Spleen (tissue), 11 donors: ENCODE measurements around the gene MTFR1L. TPM values are rescaled to one million over a fixed set of nuclear protein-coding genes. Genes with fewer than 3 reads are reported as not detected.

ENCODE experiments used
- DNase-seq: peaks from one replicate; pipeline ENCODE4 v3.0.0-alpha.2; 2020
- H3K27ac ChIP-seq, 8 donors: fragments of 200-600 bp; sonication (generic) in 7 of 8; 1 replicate in 4 of 8; 2 replicates in 4 of 8; pipeline versions ENCODE4 v1.5.0 to v1.8.0; 2016 to 2021; ENCODE audit warnings: inconsistent platforms in 4 of 8, mild to moderate bottlenecking in 4 of 8, moderate library complexity in 1 of 8
- H3K27me3 ChIP-seq, 7 donors: fragments of 200-600 bp; sonication (generic) in 6 of 7; replicated peaks in 1 of 7; 1 replicate in 4 of 7; 2 replicates in 3 of 7; pipeline versions ENCODE4 v1.5.0 to v1.8.0; 2016 to 2021; ENCODE audit warnings: inconsistent platforms in 3 of 7, mild to moderate bottlenecking in 1 of 7
- H3K36me3 ChIP-seq, 6 donors: fragments of 200-600 bp; sonication (generic) in 5 of 6; 1 replicate in 4 of 6; 2 replicates in 2 of 6; pipeline versions ENCODE4 v1.5.0 to v1.8.0; 2016 to 2021; ENCODE audit warnings: inconsistent platforms in 2 of 6
- H3K4me1 ChIP-seq, 6 donors: fragments of 200-600 bp; sonication (generic) in 5 of 6; 1 replicate in 3 of 6; 2 replicates in 3 of 6; pipeline versions ENCODE4 v1.5.0 to v1.8.0; 2016 to 2021; ENCODE audit warnings: inconsistent platforms in 3 of 6
- H3K4me3 ChIP-seq, 8 donors: fragments of 200-600 bp; sonication (generic) in 7 of 8; 1 replicate in 4 of 8; 2 replicates in 4 of 8; pipeline versions ENCODE4 v1.5.0 to v1.8.0; 2016 to 2021; ENCODE audit warnings: inconsistent platforms in 4 of 8, mild to moderate bottlenecking in 4 of 8, moderate library complexity in 2 of 8
- H3K9me3 ChIP-seq, 8 donors: fragments of 200-600 bp; sonication (generic) in 7 of 8; 1 replicate in 4 of 8; 2 replicates in 4 of 8; pipeline versions ENCODE4 v1.5.0 to v1.8.0; 2016 to 2021; ENCODE audit warnings: inconsistent platforms in 4 of 8
- POLR2A ChIP-seq, 3 donors: fragments of 450-650 bp; IDR thresholded peaks; one replicate each; pipeline ENCODE4 v1.5.1; 2017; ENCODE audit warnings: antibody characterized with exemption in 3 of 3, mild to moderate bottlenecking in 1 of 3
- POLR2AphosphoS5 ChIP-seq, 3 donors: sonication (generic); formaldehyde crosslinking; IDR thresholded peaks; one replicate each; pipeline ENCODE4 v1.5.1; 2017; ENCODE audit warnings: antibody characterized with exemption in 3 of 3
- WGBS, 5 donors: extraction: QIAGEN DNeasy Blood & Tissue Kit in 3 of 5; methylation state at CpG; one replicate each; pipeline versions ENCODE4 v1.1.5 to v1.1.7; 2013 to 2018; 5-methylcytosine and 5-hydroxymethylcytosine counted together
- intact Hi-C: fragments of 100-400 bp; cut with DNase I; formaldehyde crosslinking; loops from one replicate; pipeline ENCODE4 v1.15.0; 2023; ENCODE audit warnings: low total_unique reads
- polyA plus RNA-seq, 3 donors: library from polyadenylated mRNA; stranded (reverse); fragments of 200-250 nt; gene quantifications; one replicate each; pipeline ENCODE4 v1.2.1, GENCODE V29; 2013
- total RNA-seq, 7 donors: library from RNA; depleted of rRNA in 3 of 7; stranded (reverse); fragments of >200 nt in 3 of 7; fragmentation: NEBNext Ultra II Directional in 4 of 7; extraction: Animal tissue kit (Norgen Biotek cat#: 25700) in 4 of 7; gene quantifications; one replicate each; pipeline versions ENCODE4 v1.1.0 to v1.2.1, GENCODE V29; 2016 to 2021
- TF ChIP-seq, protein P1 (sequence below), 11 experiments: fragments of 200-600 bp in 7 of 11; fragments of 450-650 bp in 4 of 11; sonication (generic) in 4 of 11; IDR thresholded peaks in 8 of 11; conservative IDR thresholded peaks in 3 of 11; 1 replicate in 7 of 11; 2 replicates in 4 of 11; pipeline versions ENCODE4 v1.4.0 to v1.8.0; 2016 to 2021; ENCODE audit warnings: antibody characterized with exemption in 11 of 11, inconsistent platforms in 4 of 11, mild to moderate bottlenecking in 1 of 11
- donor health status: healthy with polysubstance abuse.
- donor health status: DM: no; HTN: no; CAD: no; lungs with moderate emphysema.
- donor health status: DM: no; HTN: no; CAD: no.
- donor health status: Bipolar disorder and iron deficiency.
- donor health status: healthy.
- donor health status: DM: no; HTN: no; CAD: no.
- donor health status: DM: yes; HTN: yes; CAD: no.

MTFR1L gene
- total and polyA plus RNA-seq, 10 donors: 32.1 to 74.7 (median 50.3) TPM

DNA sequence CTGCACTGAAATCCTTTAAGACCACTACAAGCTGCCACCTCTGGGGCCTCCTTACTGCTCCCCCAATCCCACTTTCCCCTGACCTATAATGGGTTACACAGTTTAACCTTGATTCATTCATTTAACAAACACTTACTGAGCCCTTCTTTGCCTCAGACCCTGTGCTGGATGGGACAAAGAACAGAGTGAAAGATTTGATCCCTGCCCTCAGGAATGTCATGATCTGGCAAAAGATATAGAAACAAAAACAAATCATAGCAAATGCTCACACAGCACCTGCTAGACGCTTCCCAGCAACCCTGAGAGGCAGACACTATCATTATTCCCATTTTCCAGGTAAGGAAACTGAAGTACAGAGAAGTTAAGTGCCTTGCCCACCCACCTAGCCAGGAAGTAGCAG lies 46.5 kb downstream of the MTFR1L start:
- WGBS, 5 donors: 76 to 90% (median 84%) methylated on average over 1 of the region's 1 CpG
- intact Hi-C loops: no loop called here
- no peak for DNase-seq
- H3K4me3 ChIP-seq: no peak overlapping the region
- H3K4me1 ChIP-seq: peaks cover 5 to 36% (median 23%) of the 10 kb centered on the region in 6 donors
- H3K36me3 ChIP-seq: peaks cover 0 to 62% (median 10%) of the 10 kb centered on the region in 6 donors
- TF ChIP-seq POLR2A (IDR thresholded peaks at IDR 0.05) (no peak), POLR2AphosphoS5 (IDR thresholded peaks at IDR 0.05) (no peak)
- TF ChIP-seq, protein P1, sequence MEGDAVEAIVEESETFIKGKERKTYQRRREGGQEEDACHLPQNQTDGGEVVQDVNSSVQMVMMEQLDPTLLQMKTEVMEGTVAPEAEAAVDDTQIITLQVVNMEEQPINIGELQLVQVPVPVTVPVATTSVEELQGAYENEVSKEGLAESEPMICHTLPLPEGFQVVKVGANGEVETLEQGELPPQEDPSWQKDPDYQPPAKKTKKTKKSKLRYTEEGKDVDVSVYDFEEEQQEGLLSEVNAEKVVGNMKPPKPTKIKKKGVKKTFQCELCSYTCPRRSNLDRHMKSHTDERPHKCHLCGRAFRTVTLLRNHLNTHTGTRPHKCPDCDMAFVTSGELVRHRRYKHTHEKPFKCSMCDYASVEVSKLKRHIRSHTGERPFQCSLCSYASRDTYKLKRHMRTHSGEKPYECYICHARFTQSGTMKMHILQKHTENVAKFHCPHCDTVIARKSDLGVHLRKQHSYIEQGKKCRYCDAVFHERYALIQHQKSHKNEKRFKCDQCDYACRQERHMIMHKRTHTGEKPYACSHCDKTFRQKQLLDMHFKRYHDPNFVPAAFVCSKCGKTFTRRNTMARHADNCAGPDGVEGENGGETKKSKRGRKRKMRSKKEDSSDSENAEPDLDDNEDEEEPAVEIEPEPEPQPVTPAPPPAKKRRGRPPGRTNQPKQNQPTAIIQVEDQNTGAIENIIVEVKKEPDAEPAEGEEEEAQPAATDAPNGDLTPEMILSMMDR (IDR thresholded peaks at IDR 0.05 in 8 of 11, conservative IDR thresholded peaks at IDR 0.05 in 3 of 11): no peak
- no peaks in the 10 kb centered on the region for H3K27me3 ChIP-seq
- H3K9me3 ChIP-seq: no peaks in the 10 kb centered on the region
- no peak overlapping the region for H3K27ac ChIP-seq

DNA sequence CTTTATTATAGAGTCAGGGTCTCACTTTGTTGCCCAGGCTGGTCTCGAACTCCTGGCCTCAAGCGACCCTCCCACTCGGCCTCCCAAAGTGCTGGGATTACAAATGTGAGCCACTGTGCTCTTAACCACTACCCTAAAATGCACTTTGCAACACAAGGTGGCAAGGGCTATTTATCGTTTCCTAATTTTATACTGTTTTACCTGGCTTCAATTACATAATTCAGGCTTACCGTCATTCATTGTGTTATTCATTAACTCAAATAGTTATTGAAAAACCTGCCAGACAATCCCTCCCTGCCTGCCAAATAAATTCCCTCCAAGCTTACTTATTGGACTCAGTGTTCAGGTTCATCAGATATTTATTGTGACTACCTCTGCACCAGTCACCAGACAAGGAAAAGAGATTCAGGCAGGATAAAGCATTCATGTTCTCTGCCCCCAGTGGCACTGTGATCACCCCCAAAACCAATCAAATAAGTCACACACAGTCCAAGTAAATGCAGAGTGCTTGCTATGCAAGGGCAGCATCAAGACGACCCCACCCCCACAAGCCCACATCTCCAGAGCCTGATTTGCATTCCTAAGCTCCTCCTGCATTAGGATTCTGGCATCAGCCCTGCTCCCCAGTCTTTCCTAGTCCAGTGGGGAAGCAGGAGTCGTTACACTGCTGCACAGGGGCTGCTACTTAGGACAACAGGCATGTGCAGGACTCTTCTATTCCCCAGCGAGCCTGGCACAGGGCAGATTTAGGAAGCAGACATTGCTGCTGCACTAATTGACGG lies 47.6 kb downstream of the MTFR1L start:
- no peak for TF ChIP-seq POLR2A (IDR thresholded peaks at IDR 0.05)
- no peak for TF ChIP-seq POLR2AphosphoS5 (IDR thresholded peaks at IDR 0.05)
- TF ChIP-seq, protein P1 (IDR thresholded peaks at IDR 0.05 in 8 of 11, conservative IDR thresholded peaks at IDR 0.05 in 3 of 11): no peak
- intact Hi-C loops: no loop called here
- WGBS, 5 donors: 79 to 90% (median 82%) methylated on average over 9 of the region's 9 CpGs
- H3K4me1 ChIP-seq: peaks cover 16 to 36% (median 28%) of the 10 kb centered on the region in 6 donors
- H3K4me3 ChIP-seq: no peak overlapping the region
- H3K9me3 ChIP-seq: no peaks in the 10 kb centered on the region
- H3K36me3 ChIP-seq: peaks cover 0 to 59% (median 10%) of the 10 kb centered on the region in 6 donors
- no peaks in the 10 kb centered on the region for H3K27me3 ChIP-seq
- DNase-seq: no peak
- H3K27ac ChIP-seq: no peak overlapping the region

DNA sequence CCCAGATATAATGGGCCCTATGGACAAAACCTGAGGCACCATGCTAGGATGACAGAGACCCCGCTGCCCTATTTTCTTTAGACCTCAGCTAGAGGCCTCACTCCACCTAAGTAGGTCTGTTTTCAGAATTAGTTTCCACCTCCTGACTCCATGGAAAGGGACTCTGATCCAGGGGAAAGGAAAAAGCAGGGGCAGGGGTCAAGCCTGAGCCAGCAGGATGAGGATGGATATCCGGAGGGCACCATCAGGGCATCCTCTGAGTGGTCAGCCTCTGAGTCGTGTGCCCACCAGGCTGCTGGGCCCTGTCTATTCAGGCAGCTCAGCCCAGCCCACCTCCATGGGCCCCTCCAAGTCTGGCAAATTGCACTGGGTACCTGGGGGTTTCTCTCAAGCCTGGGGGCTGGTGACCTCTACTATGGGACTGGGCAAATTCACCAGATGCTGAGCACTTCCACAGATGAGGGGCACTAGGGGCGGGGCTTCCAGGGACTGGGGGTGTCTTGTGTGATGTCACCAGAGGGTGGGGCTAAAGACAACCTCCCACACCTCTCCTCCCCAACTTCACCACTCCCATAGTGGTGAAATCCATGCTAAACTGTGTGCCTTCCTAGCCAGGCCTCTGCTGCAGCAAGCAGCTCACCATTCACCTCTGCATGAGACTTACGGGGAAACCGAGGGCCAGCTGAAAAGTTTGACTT lies 50.3 kb downstream of the MTFR1L start:
- H3K27me3 ChIP-seq: no peaks in the 10 kb centered on the region
- H3K9me3 ChIP-seq: no peaks in the 10 kb centered on the region
- intact Hi-C loops: loop anchor here (10.0 kb wide), 1 partner anchor 45 kb away; no protein-coding TSS in a partner anchor
- H3K4me3 ChIP-seq: no peak overlapping the region
- peak in 1 of 3 donors; percentile 39 for TF ChIP-seq POLR2AphosphoS5 (IDR thresholded peaks at IDR 0.05)
- TF ChIP-seq POLR2A (IDR thresholded peaks at IDR 0.05): no peak
- TF ChIP-seq, protein P1 (IDR thresholded peaks at IDR 0.05 in 8 of 11, conservative IDR thresholded peaks at IDR 0.05 in 3 of 11): no peak
- peaks cover 32 to 62% (median 54%) of the 10 kb centered on the region in 6 donors for H3K4me1 ChIP-seq
- WGBS, 5 donors: 69 to 85% (median 75%) methylated on average over 5 to 6 of the region's 6 CpGs
- H3K36me3 ChIP-seq: peaks cover 0 to 34% (median 0%) of the 10 kb centered on the region in 6 donors
- peak; percentile 49 for DNase-seq
- H3K27ac ChIP-seq: peak overlapping the region in 2 of 8 donors; percentile 4 to 87

DNA sequence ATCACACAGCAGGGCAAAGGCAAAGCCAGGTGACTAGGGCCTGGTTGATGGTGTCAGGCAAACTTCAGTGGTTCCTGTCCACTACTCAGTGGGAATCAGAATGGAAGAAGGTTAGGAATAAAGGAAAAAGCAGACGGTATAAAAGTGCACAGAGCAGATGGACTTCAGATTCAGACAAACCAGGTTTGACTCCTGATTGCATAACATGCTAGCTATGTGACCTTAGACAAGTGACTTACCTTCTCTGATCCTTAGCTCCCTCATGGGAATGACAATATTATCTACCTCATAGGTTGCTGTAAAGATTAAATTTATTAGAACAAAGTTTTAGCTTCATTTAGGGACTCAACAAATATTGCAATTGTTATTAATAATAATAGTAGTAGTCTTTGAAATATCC lies 50.9 kb downstream of the MTFR1L start:
- H3K4me1 ChIP-seq: peaks cover 32 to 67% (median 57%) of the 10 kb centered on the region in 6 donors
- no peak for DNase-seq
- intact Hi-C loops: loop anchor here (10.0 kb wide), 1 partner anchor 46 kb away; no protein-coding TSS in a partner anchor
- no peak overlapping the region for H3K4me3 ChIP-seq
- no peaks in the 10 kb centered on the region for H3K27me3 ChIP-seq
- TF ChIP-seq POLR2A (IDR thresholded peaks at IDR 0.05): no peak
- no peak for TF ChIP-seq POLR2AphosphoS5 (IDR thresholded peaks at IDR 0.05)
- TF ChIP-seq, protein P1 (IDR thresholded peaks at IDR 0.05 in 8 of 11, conservative IDR thresholded peaks at IDR 0.05 in 3 of 11): no peak
- peaks cover 0 to 29% (median 0%) of the 10 kb centered on the region in 6 donors for H3K36me3 ChIP-seq
- 81 to 89% (median 84%) methylated on average over 1 of the region's 1 CpG for WGBS, 5 donors
- H3K9me3 ChIP-seq: no peaks in the 10 kb centered on the region
- H3K27ac ChIP-seq: peak overlapping the region in 4 of 8 donors; percentile 36 to 87 (median 52)
